GM21367 (cell line): ENCODE data around the gene ACTR3C.
"Not testable (repeated sequence)": the region's sequence is repeated elsewhere in the genome, so short reads cannot be mapped to it uniquely, and the experiment has no call there.

Experiments used
- ATAC-seq: cut with Tn5 transposase; IDR thresholded peaks from one replicate; pipeline ENCODE4 v1.9.1; 2021; ENCODE audit not compliant: unreplicated experiment

Gene ACTR3C

GRCh38 chr7:150314639-150315239, 8.6 kb downstream of the ACTR3C start:
- no peak for ATAC-seq

- no peak for ATAC-seq
Measured at GRCh38 chr7:150313870-150314269, 9.5 kb downstream of the ACTR3C start.

DNA sequence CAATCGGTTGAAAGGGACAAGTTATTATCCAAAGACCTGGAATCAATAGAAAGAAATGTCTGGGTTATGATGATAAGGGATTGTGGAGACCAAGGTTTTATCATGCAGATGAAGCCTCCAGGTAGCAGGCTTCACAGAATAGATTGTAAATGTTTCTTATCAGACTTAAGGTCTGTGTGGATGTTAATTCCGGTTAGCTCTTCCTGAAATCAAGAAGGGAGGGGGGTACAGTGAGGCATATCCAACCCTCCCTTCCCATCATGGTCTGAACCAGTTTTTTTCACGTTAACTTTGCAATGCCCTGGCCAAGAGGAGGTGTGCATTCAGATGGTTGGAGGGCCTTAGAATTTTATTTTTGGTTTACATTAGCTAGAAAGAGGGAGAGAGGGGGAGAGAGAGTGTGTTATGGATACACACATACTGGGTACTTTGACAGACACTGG, 10.0 kb downstream of the ACTR3C start:
- ATAC-seq, result no peak

DNA sequence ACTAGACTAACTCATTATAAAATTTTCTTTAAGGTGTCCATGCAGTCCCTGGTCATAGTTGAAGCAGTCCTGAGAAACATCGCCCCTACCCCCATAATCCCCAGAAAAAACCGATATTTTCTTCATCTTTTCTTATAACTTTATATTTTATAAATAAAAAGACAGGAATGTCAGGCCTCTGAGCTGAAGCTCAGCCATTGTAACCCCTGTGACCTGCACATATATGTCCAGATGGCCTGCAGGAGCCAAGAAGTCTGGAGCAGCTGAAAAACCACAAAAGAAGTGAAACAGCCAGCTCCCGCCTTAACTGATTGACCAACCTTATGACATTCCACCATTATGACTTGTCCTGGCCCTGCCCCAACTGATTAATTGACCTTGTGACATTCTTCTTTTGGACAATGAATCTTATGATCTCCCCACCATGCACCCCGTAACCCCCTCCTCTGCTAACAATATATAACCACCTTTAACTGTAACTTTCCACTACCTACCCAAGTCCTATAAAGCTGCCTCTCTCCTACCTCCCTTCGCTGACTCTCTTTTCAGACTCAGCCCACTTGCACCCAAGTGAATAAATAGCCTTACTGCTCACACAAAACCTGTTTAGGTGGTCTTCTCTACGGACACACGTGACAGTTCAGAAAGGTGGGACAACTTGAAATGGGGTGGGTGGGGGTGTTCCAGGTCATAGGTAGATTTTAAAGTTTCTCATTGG, 10.5 kb downstream of the ACTR3C start:
- not testable (repeated sequence) for ATAC-seq

DNA sequence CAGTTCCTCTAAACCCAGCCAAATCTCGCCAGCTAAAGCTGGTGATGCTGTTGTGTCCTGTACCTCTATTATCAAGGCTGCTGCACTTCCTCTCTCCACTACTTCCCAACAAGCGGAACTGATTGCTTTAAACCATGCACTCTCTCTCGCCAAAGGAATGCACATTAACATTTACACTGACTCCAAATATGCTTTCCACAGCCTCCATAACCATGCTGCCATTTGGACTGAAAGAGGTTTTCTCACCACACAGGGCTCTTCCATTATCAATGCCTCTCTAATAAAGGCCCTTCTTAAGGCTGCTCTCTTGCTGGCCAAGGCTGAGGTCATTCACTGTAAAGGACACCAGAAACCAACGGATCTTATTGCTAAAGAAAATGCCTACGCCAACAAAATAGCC, 11.6 kb downstream of the ACTR3C start:
- ATAC-seq, result no peak

DNA sequence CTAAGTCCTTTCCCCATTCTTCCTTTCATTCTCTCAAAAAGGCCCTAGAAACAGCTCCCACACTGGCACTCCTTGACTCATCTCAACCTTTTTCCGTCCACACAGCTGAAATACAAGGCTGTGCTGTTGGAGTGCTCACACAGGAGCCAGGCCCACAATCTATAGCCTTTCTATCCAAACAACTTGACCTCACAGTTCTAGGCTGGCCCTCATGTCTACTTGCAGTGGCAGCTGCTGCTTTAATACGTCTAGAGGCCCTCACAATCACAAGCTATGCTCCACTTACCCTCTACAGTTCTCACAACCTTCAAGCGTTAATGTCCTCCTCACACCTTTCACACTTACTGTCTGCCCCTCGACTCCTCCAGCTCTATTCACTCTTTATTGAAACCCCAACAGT, 12.2 kb downstream of the ACTR3C start:
- no peak for ATAC-seq

DNA sequence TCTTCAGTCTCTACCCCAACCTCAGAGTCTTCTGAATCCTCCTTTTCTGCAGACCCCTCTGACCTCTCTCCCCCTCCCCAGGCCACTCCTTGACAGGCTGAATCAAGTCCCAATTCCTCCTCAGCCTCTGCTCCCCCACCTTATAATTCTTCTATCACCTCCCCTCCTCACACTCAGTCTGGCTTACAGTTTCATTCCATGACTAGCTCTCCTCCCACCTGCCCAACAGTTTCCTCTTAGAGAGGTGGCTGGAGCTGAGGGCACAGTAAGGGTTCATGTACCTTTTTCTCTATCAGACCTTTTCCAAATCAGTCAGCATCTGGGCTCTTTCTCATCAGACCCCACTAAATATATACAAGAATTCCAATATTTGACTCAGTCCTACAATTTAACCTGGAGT, 14.8 kb downstream of the ACTR3C start:
- ATAC-seq, result no peak

- no peak for ATAC-seq
Measured at GRCh38 chr7:150307904-150308303, 15.4 kb downstream of the ACTR3C start.

DNA sequence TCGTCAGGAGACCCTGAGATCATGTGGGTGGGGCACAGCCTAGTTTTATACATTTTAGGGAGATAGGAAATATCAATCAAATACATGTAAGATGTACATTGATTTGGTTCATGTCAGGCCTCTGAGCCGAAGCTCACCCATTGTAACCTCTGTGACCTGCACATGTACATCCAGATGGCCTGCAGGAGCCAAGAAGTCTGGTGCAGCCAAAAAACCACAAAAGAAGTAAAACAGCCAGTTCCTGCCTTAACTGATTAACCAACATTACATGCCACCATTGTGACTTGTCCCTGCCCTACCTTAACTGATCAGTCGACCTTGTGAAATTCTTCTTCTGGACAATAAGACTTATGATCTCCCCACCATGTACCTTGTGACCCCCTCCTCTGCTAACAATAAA, 16.2 kb downstream of the ACTR3C start:
- no peak for ATAC-seq

GRCh38 chr7:150306377-150306776, 17.0 kb downstream of the ACTR3C start:
- not testable (repeated sequence) for ATAC-seq

- not testable (repeated sequence) for ATAC-seq
Measured at GRCh38 chr7:150305903-150306284, 17.5 kb downstream of the ACTR3C start.

- ATAC-seq, result not testable (repeated sequence)
Measured at GRCh38 chr7:150305259-150305902, 18.0 kb downstream of the ACTR3C start.

DNA sequence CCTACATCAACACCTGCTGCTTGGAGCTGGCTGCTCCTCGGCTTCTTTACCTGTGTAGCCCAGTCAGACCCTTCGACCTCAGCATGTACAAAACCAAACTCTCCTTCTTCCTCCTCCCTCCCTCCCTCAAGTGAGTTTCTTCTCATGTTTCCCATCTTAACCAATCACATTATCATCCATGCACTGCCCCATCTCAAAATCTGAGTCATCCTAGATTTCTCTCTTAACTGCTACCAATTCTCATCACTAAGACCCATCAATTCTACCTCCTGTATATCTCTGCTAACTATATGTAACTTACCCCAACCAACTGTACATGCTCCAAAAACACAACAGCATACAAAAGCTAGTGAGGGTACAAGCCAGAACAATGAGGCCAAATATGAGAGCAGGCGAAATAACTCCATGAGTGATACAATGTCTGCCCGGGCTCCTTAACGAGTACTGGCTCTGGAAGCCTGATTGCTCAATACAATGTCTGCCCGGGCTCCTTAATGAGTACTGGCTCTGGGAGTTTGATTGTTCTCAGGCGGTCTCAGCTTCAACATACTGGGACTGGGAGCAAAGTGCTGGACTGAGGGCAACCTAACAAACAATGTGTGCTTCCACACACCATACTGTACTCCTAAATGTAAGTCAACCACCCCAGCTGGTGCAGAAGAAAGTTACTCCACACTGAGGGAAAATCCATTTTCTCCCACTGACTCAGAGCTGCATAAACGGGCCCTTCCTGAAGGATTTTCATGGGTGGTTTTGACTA, 18.7 kb downstream of the ACTR3C start:
- ATAC-seq, result not testable (repeated sequence)

DNA sequence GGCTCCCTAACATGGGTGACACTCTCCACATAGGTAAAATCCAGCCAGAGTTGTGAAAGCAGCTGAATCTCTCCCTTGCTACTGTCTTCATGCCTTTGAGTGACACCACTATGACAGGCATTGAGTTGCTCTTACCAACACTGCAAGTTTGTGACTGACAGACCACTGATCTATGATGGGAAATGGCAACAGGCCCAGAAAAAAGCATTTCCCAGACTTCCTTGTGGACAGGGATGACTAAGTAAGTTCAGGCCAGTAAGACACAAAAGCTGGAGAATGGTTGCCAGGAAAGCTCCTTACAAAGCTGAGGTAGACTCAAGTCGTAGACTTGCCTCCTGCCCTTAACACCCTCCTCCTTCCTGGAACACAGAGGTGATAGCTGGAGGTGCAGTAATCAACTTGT, 20.4 kb downstream of the ACTR3C start:
- not testable (repeated sequence) for ATAC-seq

- ATAC-seq, result not testable (repeated sequence)
Measured at GRCh38 chr7:150297978-150298377, 25.4 kb downstream of the ACTR3C start.

GRCh38 chr7:150296802-150297201, 26.5 kb downstream of the ACTR3C start:
- ATAC-seq, result not testable (repeated sequence)

DNA sequence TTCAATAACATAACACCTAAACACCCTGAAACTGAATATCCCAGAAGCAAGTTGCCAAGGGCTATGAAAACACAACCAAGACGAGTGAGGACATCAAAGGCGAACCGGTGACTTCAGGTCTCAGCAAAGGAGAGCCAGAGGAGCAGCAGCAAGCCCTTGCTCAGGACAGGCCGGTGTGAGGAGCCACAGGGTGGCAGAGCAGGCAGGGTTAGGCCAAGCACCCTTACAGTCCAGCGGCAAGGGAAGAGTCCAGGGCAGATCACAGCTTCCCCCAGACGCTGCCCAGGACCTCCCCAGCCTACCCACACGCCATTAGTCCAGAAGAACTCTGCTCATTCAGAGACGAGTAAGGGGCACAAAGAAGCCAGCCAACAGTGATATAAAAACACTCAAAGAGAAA, 27.7 kb downstream of the ACTR3C start:
- not testable (repeated sequence) for ATAC-seq

DNA sequence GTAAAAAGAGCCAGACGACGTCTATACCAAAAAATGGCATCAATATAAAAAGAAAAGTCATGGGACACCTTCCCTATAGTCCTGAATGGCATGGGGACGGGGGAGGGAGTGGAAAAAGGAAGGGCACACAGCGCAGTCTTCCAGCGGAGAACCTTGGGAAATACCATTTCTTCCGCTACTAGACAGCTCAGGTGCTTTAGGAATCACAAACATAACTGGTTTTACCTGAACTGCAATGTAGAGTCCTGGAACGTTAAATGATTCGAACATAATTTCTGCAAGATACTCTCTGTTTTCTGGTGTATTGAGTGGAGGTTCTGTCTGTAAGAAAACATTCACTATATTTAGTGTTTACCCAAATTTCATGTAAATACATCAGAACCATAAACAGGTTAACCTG, 28.3 kb downstream of the ACTR3C start:
- ATAC-seq, result not testable (repeated sequence)

GRCh38 chr7:150290317-150290716, 33.0 kb downstream of the ACTR3C start:
- not testable (repeated sequence) for ATAC-seq

- not testable (repeated sequence) for ATAC-seq
Measured at GRCh38 chr7:150288816-150289215, 34.5 kb downstream of the ACTR3C start.

- not testable (repeated sequence) for ATAC-seq
Measured at GRCh38 chr7:150287815-150288214, 35.5 kb downstream of the ACTR3C start.
